Vagina (tissue), 2 donors: Measurements from ENCODE around the gene SETBP1.

Source experiments
- CTCF ChIP-seq, 3 experiments: fragments of 450-650 bp in 2 of 3; fragments of 200-600 bp in 1 of 3; sonication (generic) in 1 of 3; IDR thresholded peaks; one replicate each; pipeline ENCODE4 v1.5.1; 2017 to 2019; ENCODE audit warnings: antibody characterized with exemption in 3 of 3, mild to moderate bottlenecking in 2 of 3, moderate library complexity in 2 of 3
- POLR2A ChIP-seq, 2 donors: fragments of 450-650 bp; IDR thresholded peaks; one replicate each; pipeline ENCODE4 v1.6.1; 2017; ENCODE audit warnings: antibody characterized with exemption in 2 of 2, mild to moderate bottlenecking in 2 of 2, moderate library complexity in 2 of 2
- POLR2AphosphoS5 ChIP-seq, 2 donors: sonication (generic); formaldehyde crosslinking; IDR thresholded peaks; one replicate each; pipeline ENCODE4 v1.9.0; 2017; ENCODE audit warnings: antibody characterized with exemption in 2 of 2, mild to moderate bottlenecking in 2 of 2, low read depth in 1 of 2; ENCODE audit not compliant: insufficient read depth in 1 of 2

- TF ChIP-seq CTCF (IDR thresholded peaks at IDR 0.05) (no peak), POLR2A (IDR thresholded peaks at IDR 0.05) (no peak), POLR2AphosphoS5 (IDR thresholded peaks at IDR 0.05; ENCODE audit: insufficient read depth in 1 of 2, low read depth in 1 of 2) (no peak)
Observed at GRCh38 chr18:44897411-44897810, 216.7 kb downstream of the SETBP1 start.
